GM12878 (cell line): ENCODE data around the gene TBC1D5.

Source experiments
- CTCF ChIP-seq, 3 experiments: IDR thresholded peaks in 2 of 3; conservative IDR thresholded peaks in 1 of 3; 2 replicates each; pipeline ENCODE4 v1.5.1; 2011; ENCODE audit warnings: low read depth in 3 of 3, low read length in 3 of 3, mild to moderate bottlenecking in 3 of 3, control low read depth in 2 of 3, moderate library complexity in 2 of 3, inconsistent platforms in 1 of 3, mixed read lengths in 1 of 3; ENCODE audit not compliant: control insufficient read depth in 2 of 3, insufficient read depth in 1 of 3; ENCODE audit errors: extremely low read depth in 1 of 3
- POLR2A ChIP-seq: IDR thresholded peaks from 2 replicates; pipeline ENCODE4 v1.6.1; 2011; ENCODE audit warnings: low read depth, mild to moderate bottlenecking, low read length

- TF ChIP-seq CTCF (IDR thresholded peaks at IDR 0.05 in 2 of 3, conservative IDR thresholded peaks at IDR 0.05 in 1 of 3; ENCODE audit: control insufficient read depth in 2 of 3, extremely low read depth in 1 of 3, insufficient read depth in 1 of 3, low read depth in 3 of 3, low read length in 3 of 3) (no peak), POLR2A (no peak)
Observed at GRCh38 chr3:17339132-17339575, 403.3 kb downstream of the TBC1D5 start.
